ENCODE measurements around the gene ZC3H7B.
A peak's percentile ranks its signal among the peaks of the same experiment; 100 is the strongest.
"Not testable (repeated sequence)": the region's sequence is repeated elsewhere in the genome, so short reads cannot be mapped to it uniquely, and the experiment has no call there.

ZC3H7B gene

GRCh38 chr22:41285820-41286638 is 15.3 kb upstream of the ZC3H7B start, which contains the start of gene RANGAP1:
Gene RANGAP1 (minus strand): TSS chr22:41286187. CDS start chr22:41281044, 5,143 bp downstream.
- DNase-seq = peak; percentile 98

DNA sequence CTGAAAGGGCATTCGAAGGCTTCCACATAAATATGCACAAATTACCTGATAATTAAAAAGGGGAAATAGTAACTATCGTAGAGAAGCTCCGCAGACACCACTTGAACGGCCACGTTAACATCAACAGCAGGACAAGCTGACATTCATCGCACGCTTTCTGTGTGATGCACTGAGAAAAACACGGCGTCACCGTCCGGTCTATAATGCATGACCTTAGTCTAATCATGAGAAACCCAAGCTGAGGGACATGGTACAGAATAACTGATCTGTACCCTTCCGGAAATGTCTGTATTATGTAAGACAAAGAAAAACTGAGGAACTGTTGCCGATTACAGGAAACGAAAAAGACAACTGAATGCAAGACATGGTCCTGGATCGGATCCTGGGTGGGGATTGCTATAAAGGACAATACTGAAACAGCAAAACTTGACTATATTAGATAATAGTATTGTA is 14.7 kb upstream of the ZC3H7B start:
- peak; percentile 50 for DNase-seq

DNA sequence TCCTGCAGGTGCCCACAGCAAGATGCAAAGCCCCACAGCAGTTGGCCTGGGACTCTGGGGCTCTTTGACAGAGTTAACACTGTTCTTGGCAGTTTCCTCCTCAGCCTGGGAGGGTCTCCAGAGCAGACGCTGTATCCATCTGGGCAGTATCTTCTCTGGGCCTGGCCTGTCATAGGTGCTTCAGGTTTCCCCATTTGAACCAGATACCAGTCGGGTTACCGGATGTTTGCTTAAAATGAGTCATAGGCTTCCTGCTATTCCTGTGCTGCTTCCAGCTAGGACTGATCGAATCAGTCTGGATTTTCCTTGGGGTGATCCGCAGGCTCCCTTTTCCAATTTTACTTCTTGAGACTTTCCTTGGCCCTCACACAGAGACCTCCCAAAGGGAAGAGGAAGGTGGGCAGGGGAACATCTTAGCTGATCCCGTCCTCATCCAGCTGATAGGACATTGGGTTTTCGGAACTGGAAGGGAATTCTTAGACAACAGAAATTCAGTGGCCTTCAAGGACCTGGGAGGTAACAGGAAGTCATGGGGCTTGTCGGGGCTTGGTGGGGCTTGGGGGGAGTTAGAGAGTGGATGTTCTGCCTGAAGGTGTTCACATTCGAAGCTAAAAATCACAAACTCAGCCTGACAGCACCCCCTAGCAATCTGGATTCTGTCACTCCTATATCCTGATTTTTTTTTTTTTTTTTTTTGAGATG is 12.9 kb upstream of the ZC3H7B start:
- no peak for DNase-seq

GRCh38 chr22:41289671-41290070 is 11.7 kb upstream of the ZC3H7B start:
- DNase-seq = no peak

- no peak for DNase-seq
Measured at GRCh38 chr22:41290262-41291221, 10.8 kb upstream of the ZC3H7B start.

GRCh38 chr22:41294816-41295215 is 6.5 kb upstream of the ZC3H7B start:
- not testable (repeated sequence) for DNase-seq

DNA sequence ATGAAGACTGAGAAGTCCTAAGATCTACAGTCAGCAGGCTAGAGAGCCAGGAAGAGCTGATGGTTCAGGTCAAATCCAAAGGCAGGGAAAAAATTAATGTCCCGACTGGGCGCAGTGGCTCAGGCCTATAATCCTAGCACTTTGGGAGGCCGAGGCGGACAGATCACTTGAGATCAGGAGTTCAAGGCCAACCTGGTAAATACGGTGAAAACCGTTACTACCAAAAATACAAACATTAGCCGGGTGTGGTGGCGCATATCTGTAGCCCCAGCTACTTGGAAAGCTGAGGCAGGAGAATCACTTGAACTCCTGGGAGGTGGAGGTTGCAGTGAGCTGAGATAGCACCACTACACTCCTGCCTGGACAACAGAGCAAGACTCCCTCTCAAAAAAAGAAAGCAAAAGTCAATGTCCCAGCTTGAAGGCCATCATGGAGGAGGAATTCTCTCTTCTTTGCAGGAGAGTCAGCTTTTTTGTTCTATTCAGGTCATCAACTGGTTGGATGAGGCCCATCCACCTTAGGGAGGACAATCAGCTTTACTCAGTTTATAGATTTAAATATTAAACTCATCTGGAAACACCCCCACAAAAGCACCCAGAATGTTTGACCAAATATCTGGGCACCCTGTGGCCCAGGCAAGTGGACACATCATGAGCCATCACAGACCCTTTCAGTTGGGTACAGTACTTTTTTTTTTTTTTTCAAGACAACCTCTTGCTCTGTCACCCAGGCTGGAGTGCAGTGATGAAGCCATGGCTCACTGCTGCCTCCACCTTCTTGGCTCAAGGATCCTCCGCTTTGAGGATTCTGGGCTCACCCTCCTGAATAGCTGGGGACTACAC is 4.3 kb upstream of the ZC3H7B start:
- DNase-seq = no peak

DNA sequence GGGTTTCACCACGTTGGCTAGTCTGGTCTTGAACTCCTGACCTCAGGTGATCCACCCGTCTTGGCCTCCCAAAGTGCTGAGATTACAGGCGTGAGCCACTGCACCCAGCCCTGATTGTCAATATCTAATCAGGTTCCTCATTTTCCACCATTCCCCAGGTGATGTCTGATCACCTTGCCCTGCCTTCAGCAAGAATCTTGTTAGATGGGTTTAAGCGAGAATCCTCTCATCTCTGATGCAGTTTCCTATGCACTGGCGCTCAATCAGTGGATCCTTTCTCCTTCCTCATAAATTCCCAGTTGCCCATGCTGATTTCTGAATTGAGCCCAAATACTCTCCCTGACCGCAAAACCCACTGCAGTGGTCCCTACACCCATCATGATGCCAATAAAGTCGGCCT is 664 bp upstream of the ZC3H7B start:
- no peak for DNase-seq

- no peak for DNase-seq
Measured at GRCh38 chr22:41302021-41302767, 869 bp downstream of the ZC3H7B start.

DNA sequence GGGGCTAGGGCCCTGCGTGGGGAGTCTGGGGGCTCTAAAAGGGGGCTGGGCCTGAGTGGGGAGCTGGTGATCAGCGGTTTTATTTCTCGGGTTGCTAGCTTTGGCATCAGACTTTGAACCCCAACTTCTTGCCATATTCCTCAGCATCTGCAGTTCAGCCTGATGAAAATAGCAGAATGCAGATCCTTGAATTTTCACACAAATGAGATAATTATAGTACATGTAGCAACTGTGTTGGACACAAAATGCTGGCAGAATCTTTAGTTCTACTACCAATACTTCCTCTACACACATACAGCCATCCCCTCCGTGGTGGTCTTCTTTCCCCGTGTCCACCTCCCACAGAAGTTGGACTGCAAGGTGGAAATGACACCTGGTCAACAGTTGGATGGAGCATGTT is 1.5 kb downstream of the ZC3H7B start:
- DNase-seq = no peak

- no peak for DNase-seq
Measured at GRCh38 chr22:41305646-41306045, 4.3 kb downstream of the ZC3H7B start.

- DNase-seq = no peak
Measured at GRCh38 chr22:41308054-41308453, 6.7 kb downstream of the ZC3H7B start.

GRCh38 chr22:41308544-41308947 is 7.2 kb downstream of the ZC3H7B start:
- DNase-seq = no peak

- DNase-seq = no peak
Measured at GRCh38 chr22:41310336-41310735, 9.0 kb downstream of the ZC3H7B start.

DNA sequence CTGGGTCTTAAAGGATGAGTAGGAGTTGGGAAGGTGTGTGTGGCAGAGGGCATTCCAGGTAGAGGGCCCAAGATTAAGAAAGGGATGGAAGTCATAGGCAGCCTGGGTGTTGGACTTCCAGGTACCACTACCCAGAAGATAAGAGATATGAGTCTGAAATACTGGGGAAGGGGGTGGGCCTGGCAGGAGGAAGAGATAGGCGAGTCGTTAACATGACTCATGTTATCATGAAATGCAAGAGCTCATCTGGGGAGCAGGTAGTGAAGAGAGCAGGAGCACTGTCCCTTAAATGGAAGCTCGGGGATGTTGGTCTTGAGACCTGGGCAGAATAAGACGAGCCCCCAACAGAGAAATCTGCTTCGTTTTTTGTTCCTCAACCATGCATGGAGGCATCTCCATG is 10.2 kb downstream of the ZC3H7B start:
- DNase-seq = no peak

GRCh38 chr22:41314821-41315220 is 13.5 kb downstream of the ZC3H7B start:
- no peak for DNase-seq

GRCh38 chr22:41315586-41315985 is 14.3 kb downstream of the ZC3H7B start:
- DNase-seq = no peak

DNA sequence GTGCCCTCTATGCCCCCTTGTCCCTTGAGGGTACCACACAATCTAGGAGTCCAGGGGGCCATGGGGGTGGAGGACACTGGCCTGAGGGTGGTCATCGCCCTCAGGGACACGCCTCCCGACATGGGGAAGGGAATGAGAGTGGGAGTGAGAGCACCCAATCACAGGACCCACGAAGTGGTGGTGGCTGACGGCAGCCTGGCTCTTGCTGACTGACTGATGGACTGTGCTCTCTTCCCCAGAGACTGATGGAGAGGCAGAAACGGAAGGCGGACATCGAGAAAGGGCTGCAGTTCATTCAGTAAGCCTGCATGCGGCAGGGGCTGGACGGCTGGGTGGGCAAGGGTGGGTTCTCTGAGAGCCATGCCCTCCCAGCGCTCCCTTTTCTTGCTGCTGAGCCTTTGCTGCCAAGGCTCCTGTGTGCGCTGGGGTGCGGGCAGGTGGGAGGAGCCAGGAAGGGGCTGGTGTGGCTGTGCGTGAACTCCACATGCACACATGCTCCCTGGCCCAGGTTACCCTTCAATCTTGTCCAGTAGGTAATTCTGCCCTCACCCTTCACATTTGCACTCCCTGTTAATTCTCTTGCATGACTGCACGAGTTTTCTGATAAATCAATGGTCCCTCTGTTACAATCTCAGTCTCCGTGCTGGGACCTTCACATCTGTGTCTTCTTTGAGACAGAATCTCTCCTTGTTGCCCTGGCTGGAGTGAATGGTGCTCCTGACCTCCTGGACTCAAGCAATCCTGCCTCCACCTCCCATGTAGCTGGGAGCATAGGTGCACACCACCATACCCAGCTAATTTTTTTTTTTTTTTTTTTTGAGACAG is 19.3 kb downstream of the ZC3H7B start:
- DNase-seq = no peak

DNA sequence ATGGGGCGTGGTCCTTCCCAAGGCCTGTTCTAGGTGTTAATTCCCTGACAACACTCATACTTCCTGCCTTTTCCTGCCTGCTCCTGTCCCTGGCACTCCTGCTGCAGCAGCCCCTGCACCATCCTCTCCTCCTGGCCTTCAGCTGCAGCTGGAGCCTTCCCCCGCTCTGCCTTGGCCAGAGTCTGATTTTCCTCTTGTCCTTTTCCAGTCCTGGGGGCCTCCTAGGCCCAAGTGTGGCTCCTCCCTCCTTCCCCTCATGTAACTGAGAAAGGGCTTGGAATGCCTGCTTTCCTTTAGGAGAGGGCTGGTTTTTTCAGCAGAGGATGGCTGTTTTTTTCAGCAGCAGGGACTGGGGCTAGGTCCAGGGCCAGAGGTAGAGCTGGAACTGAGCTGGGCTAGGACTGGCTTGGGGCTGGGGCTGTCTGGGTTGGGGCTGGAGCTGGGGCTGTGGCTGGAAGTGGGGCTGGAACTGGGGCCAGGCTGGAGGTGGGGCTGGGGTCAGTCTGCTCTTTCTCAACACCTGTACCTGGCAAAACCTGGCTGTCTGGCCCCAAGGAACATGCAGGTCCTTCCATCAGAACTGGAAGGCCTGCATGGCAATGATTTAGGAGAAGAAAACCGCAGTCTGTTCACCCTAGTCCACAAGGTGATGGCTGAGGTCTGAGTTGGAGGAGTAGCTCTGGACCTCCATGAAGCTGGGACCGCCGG is 23.6 kb downstream of the ZC3H7B start:
- no peak for DNase-seq

DNA sequence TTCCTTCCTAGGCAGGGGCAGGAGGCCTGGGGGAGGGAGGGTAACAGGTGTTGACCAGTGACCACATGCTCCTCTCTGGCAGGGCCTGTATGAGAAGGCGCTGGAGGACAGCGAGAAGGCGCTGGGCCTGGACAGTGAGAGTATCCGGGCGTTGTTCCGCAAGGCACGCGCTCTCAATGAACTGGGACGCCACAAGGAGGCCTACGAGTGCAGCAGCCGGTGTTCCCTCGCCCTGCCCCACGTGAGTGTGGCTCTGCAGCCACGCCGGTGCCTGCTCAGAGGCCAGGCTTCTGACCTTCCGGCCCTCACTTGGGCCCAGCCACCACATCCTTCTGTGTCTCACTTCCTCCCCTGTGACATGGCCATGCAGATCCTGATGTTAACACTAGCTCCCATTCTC is 25.8 kb downstream of the ZC3H7B start:
- no peak for DNase-seq

Measured in NCI-H1694 (cell line).